ENCODE data around the gene TFPI2.

The TFPI2 gene

DNA sequence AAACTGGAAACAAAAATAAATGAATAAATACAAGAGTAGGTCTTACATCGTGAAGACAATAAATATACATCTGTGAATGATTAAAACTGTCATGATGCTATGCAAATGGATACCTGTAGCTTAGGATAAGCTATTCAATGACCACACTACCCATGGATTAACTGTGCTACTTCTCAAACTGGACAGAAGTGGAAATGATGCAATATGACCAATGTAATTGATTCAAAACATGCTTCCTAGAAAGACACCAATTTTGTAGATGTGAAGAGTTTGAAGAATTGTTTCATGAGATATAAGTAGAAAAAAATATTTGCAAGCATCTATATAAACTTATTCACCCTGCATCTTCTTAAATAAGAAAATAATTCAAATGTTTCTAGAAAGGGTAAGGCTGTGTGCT, 36.1 kb downstream of the TFPI2 start:
- no peak for DNase-seq

DNA sequence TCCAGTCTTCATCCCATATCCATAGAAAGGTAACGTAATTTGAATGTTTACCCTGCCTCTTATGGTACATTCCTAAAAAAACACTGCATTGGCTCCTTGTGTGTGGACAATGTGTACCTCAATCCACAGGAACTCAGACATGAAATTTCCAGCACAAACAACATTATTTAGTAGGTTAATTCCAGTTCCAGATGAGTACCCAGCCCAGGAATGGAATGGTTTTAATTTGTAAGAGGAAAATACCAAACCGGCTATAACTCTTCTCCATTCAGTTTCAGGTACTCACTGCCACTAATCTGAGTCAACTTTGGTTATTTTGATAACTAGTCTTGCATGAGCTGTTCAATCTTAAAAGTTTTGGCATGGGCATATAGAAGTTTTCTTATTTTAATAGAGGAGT, 39.0 kb downstream of the TFPI2 start:
- no peak for DNase-seq

GRCh38 chr7:93843260-93843659, 47.3 kb downstream of the TFPI2 start:
- no peak for DNase-seq

DNA sequence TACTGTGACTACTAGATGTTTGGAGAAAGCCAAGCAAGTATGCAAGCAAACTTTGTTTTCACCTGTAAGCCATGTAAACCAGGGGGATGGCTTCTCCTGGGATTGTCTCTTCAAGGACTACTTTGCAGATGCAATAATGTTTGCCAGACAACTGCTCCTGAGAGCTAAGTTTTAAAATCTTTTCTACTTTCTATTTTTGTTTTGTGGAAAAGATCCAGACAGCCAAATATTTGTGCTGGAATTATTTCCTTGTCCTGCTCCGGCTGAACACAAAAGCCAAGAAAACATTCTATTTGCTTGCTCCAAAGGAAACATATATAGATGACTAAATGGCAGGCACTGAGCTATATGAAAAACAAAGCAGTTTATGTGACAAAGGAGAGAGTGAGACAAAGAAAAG, 51.6 kb downstream of the TFPI2 start:
- DNase-seq: no peak

- no peak for DNase-seq
These were observed 53.3 kb downstream of the TFPI2 start for GRCh38 chr7:93837245-93837644.

GRCh38 chr7:93836116-93836515, 54.4 kb downstream of the TFPI2 start:
- DNase-seq: no peak

GRCh38 chr7:93835702-93836101, 54.9 kb downstream of the TFPI2 start:
- no peak for DNase-seq

All from bone marrow (tissue), 2 donors.